Uterus (tissue), 4 donors: ENCODE results near the gene LCTL. TPM values are rescaled to one million over a fixed set of nuclear protein-coding genes. Genes with fewer than 3 reads are reported as not detected.

Experiments used
- DNase-seq, 2 donors: peaks; one replicate each; pipeline ENCODE4 v3.0.0-alpha.2; 2019 to 2020
- H3K27ac ChIP-seq, 2 donors: fragments of 200-600 bp; sonication (generic); 1 replicate in 1 of 2; 2 replicates in 1 of 2; pipeline ENCODE4 v1.5.1; 2016 to 2018
- H3K27me3 ChIP-seq, 2 donors: fragments of 200-600 bp; sonication (generic); one replicate each; pipeline ENCODE4 v1.5.1; 2018 to 2019; ENCODE audit warnings: control low read depth in 1 of 2
- H3K36me3 ChIP-seq, 2 donors: fragments of 200-600 bp; sonication (generic); one replicate each; pipeline ENCODE4 v1.5.1; 2019; ENCODE audit warnings: control low read depth in 1 of 2
- H3K4me1 ChIP-seq, 2 donors: fragments of 200-600 bp; sonication (generic); one replicate each; pipeline ENCODE4 v1.5.1; 2018 to 2019; ENCODE audit warnings: control low read depth in 1 of 2
- H3K4me3 ChIP-seq, 2 donors: fragments of 200-600 bp; sonication (generic); 1 replicate in 1 of 2; 2 replicates in 1 of 2; pipeline ENCODE4 v1.5.1; 2018 to 2019; ENCODE audit warnings: mild to moderate bottlenecking in 1 of 2
- H3K9me3 ChIP-seq, 2 donors: fragments of 200-600 bp; sonication (generic); one replicate each; pipeline ENCODE4 v1.5.1; 2019; ENCODE audit warnings: control low read depth in 1 of 2
- CTCF ChIP-seq, 4 experiments: fragments of 200-600 bp in 2 of 4; fragments of 450-650 bp in 2 of 4; sonication (generic) in 2 of 4; IDR thresholded peaks; one replicate each; pipeline ENCODE4 v1.5.1; 2016 to 2019; ENCODE audit warnings: antibody characterized with exemption in 4 of 4, mild to moderate bottlenecking in 2 of 4, moderate library complexity in 1 of 4
- POLR2A ChIP-seq, 2 donors: fragments of 450-650 bp; IDR thresholded peaks; one replicate each; pipeline ENCODE4 v1.6.1; 2016; ENCODE audit warnings: antibody characterized with exemption in 2 of 2, mild to moderate bottlenecking in 1 of 2, moderate library complexity in 1 of 2
- intact Hi-C: fragments of 100-400 bp; cut with DNase I; formaldehyde crosslinking; loops from one replicate; pipeline ENCODE4 v1.15.1; 2023; ENCODE audit warnings: low total_unique reads
- total RNA-seq, 4 donors: library from RNA; depleted of rRNA in 3 of 4; stranded (reverse); fragments of >200 nt in 3 of 4; gene quantifications; one replicate each; pipeline versions ENCODE4 v1.1.0 to v1.2.4, GENCODE V29; 2014 to 2023
- donor health status: DM: yes; HTN: yes; CAD: no.

LCTL gene
- total RNA-seq, 4 donors from 2014 or later = not detected

GRCh38 chr15:66578286-66578875, 12.6 kb upstream of the LCTL start:
- DNase-seq = no peak
- intact Hi-C loops = no loop called here
- Histone ChIP-seq H3K27me3 (no peaks in the 10 kb centered on the region), H3K4me3 (no peak overlapping the region), H3K4me1 (no peaks in the 10 kb centered on the region), H3K27ac (no peak overlapping the region), H3K9me3 (no peaks in the 10 kb centered on the region), H3K36me3 (no peaks in the 10 kb centered on the region)
- TF ChIP-seq CTCF (IDR thresholded peaks at IDR 0.05) (no peak), POLR2A (IDR thresholded peaks at IDR 0.05) (no peak)

- TF ChIP-seq POLR2A (IDR thresholded peaks at IDR 0.05) (no peak), CTCF (IDR thresholded peaks at IDR 0.05) (no peak)
- no peaks in the 10 kb centered on the region for H3K4me1 ChIP-seq
- H3K4me3 ChIP-seq = no peak overlapping the region
- intact Hi-C loops = no loop called here
- no peaks in the 10 kb centered on the region for H3K27me3 ChIP-seq
- H3K27ac ChIP-seq = no peak overlapping the region
- no peak for DNase-seq
- H3K36me3 ChIP-seq = no peaks in the 10 kb centered on the region
- H3K9me3 ChIP-seq = no peaks in the 10 kb centered on the region
Measured at GRCh38 chr15:66574596-66574950, 8.8 kb upstream of the LCTL start.

DNA sequence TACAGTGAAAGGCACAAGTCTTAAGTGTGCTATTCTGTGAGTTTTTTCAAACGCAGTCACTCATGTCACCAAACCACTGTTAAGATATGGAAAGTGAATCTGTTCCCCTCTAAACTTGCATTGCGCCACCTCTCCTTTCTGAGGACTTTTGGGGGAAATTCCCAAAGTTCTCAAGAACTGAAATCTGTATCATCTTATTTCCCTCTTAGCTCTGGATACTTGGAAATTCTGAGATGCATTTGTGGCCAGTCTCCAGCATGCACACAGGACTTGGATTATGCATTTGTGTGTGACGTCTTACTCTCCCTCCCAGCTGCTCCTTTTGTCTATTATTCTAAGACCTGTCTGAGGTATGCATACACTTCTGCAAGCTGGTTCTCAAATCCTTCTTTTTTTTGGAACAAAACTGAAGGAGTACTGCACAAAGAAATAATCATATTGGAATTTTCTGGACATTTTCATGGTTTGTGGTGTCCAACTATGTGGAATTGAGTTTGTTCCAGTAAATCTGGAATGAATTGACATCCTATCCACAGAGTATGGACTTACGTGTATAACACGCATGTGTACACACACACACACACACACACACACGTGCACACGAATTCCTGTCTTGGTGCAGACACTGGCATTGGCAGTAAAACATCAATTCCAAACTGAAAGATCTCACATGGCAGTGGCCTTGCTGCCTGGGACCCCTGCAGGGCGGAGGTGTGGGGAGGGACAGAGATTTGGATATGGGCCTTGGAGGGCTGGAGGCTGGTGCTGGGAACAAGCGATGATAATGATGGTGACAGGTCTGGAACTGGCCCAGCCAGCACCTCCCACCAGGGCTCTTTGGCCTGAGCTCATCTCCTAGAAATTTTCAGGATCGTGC, 8.2 kb upstream of the LCTL start:
- Histone ChIP-seq H3K36me3 (no peaks in the 10 kb centered on the region), H3K4me3 (no peak overlapping the region)
- no peak for DNase-seq

DNA sequence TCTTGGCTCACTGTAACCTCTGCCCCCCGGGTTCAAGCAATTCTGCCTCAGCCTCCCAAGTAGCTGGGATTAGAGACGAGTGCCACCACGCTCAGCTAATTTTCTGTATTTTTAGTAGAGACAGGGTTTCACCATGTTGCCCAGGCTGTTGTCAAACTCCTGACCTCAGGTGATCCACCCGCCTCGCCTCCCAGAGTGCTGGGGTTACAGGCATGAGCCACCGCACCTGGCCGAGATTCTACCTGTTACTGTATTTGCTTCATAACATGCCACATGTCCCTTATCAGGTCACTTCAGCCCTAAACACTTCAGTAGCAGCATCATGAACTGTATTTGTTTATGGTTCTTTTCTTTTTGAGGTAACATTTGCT, 7.5 kb upstream of the LCTL start:
- no peak for TF ChIP-seq CTCF (IDR thresholded peaks at IDR 0.05)
- no peak for TF ChIP-seq POLR2A (IDR thresholded peaks at IDR 0.05)
- Histone ChIP-seq H3K36me3 (no peaks in the 10 kb centered on the region), H3K4me3 (no peak overlapping the region), H3K9me3 (no peaks in the 10 kb centered on the region), H3K27ac (no peak overlapping the region), H3K27me3 (no peaks in the 10 kb centered on the region), H3K4me1 (no peaks in the 10 kb centered on the region)
- no peak for DNase-seq
- intact Hi-C loops = no loop called here

More for the DNA sequence above, 8.2 kb upstream of the LCTL start:
- Histone ChIP-seq H3K27ac (no peak overlapping the region), H3K27me3 (no peaks in the 10 kb centered on the region), H3K9me3 (no peaks in the 10 kb centered on the region), H3K4me1 (no peaks in the 10 kb centered on the region)
- intact Hi-C loops = no loop called here
- TF ChIP-seq CTCF (IDR thresholded peaks at IDR 0.05) = no peak

DNA sequence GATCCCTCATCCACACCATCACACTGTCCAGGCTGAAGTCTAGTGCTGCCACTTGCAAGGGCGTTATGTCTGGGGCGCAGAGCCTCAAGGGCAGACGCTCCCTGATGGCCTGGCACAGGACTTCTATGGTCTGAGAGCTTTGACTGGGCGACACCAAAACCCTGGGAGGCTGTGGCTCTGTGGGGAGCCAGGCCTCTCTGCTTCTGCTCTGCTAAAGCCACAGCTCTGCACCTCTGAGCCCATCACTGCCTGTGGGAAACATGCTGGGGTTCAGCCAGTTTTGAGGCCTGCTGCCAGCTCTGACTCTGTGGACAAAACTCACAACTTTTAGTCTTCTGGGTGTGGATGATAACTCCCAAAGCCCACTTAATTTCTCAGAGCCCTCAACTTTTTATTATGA, 6.3 kb upstream of the LCTL start:
- Histone ChIP-seq H3K36me3 (no peaks in the 10 kb centered on the region), H3K27ac (no peak overlapping the region), H3K9me3 (no peaks in the 10 kb centered on the region), H3K27me3 (no peaks in the 10 kb centered on the region), H3K4me1 (no peaks in the 10 kb centered on the region), H3K4me3 (no peak overlapping the region)
- DNase-seq = no peak
- intact Hi-C loops = no loop called here
- no peak for TF ChIP-seq CTCF (IDR thresholded peaks at IDR 0.05)
- no peak for TF ChIP-seq POLR2A (IDR thresholded peaks at IDR 0.05)
